Activated CD8-positive, alpha-beta memory T cell treated with anti-CD3 and anti-CD28 coated beads, Interleukin-2, amount 50 U/mL, for 48 hours (primary cell): Measurements from ENCODE around the gene ABHD10.

ENCODE experiments used
- DNase-seq: peaks from one replicate; pipeline ENCODE4 v3.0.0-alpha.2; 2020

The ABHD10 gene

DNA sequence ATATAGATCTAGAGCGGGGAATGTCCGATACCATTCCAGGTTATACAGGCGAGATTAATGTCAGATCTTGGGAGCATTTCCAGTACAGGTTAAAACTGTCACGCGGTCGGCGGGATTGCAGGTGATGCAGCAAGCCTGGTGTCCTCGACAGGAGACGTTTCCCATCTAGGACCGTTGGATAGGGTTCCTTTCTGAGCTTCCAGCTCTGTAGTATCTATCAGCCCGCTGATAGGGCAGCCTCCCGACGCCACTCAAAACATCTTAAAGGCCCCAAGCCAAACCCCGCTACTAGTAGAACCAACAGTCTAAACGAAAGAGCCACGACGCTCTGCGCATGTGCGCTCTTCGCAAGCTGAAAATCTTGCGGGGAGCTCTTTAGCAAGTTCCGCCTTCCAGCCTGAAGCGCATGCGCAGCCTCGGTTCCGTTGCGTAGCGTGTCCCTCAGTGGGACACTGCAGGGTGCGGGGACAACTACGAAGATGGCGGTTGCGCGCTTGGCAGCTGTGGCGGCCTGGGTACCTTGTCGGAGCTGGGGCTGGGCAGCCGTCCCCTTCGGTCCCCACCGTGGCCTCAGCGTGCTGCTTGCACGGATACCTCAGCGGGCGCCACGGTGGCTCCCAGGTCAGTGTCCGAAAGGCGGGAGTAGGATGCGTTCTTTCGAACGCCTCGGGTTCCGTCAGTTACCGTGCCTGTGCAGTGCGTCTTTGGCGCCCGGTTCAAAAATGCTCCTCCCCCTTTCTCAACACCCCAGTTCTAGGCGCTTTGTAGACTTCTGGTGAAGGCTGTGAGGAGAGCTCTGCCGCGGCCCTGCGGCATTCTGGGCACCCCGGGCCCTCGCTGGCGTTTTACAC is at the start of gene ABHD10:
Gene ABHD10, plus strand, starts transcription at position 444 of the 851 bp plus-strand sequence. Its CDS starts 36 bp downstream, at position 480.
- DNase-seq: peak; percentile 98

- DNase-seq: no peak
Observed at GRCh38 chr3:111929484-111929883, 49.3 kb upstream of the ABHD10 start.

DNA sequence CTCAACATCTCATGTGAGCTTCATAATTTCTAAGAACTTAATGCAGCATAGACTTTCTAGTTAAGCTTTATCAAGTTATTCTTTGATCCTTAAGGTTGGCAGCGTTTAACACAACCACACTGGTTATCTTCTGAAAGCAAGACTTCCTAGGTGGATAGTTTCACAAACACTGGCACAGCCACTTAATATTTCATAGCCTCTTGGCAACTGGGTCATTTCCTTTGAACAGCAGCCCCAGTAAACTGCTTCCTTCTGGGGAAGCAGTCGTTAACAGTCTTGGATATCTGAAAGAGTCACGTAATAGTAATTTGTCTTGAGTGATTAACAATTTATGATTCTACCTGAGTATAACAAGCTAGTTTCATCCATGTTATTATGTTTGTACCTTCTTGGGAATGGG is 45.9 kb upstream of the ABHD10 start:
- no peak for DNase-seq

- DNase-seq: no peak
Observed at GRCh38 chr3:111936191-111936841, 42.5 kb upstream of the ABHD10 start.

GRCh38 chr3:111936967-111937366 is 41.9 kb upstream of the ABHD10 start:
- no peak for DNase-seq

DNA sequence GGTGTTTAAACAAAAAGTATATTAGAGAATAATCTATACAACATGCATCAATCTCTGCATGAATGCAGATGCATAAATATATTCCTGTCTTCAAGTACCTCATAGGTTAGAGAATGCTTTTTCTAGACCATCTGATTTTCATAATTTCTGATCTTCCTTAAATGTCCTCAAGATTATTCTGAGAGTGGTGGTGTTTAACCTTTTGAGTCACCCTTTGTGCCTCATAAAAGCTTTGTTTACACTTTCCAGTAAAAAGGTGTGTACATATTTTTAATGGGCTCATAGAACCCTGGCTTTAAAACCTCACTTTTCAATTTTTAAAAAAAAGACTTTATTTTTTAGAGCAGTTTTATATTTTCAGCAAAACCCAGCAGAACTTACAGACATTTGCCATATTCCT is 41.0 kb upstream of the ABHD10 start:
- DNase-seq: no peak

DNA sequence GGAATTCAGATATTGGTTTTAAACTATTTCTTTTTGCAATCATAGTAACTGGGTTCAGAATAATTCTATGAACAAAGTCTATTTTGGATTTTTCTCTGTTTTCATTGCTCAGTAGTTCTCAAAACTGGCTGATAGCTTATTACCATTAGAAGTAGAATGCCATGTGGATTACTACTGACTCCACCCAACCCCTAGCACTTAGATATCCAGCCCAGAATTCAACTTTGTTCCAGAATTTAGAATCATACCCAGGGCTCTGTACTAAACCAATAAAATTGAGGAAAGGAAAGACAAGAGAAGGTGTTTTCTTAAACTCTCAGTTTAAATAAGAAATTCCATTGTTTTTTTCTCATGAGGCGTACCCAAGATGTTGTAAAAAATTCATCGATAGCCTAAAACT is 39.0 kb upstream of the ABHD10 start:
- no peak for DNase-seq

DNA sequence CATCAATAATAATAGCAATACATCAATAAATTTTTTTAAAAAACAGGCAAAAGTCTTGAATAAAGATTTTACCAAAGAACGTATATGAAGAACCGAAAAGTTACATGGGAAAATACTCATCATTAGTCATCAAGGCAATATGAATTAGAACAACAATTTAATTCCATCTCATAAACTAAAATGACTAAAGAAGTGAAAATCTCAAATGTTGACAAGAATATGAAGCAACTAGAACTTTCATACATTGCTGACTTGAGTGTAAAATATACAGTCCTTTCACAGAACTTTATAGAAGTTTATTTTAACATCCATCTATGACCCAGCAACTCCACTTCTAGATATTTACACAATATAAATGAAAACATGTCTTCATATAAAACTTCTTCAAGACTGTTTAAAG is 35.3 kb upstream of the ABHD10 start:
- no peak for DNase-seq

GRCh38 chr3:111944372-111944771 is 34.5 kb upstream of the ABHD10 start:
- no peak for DNase-seq

DNA sequence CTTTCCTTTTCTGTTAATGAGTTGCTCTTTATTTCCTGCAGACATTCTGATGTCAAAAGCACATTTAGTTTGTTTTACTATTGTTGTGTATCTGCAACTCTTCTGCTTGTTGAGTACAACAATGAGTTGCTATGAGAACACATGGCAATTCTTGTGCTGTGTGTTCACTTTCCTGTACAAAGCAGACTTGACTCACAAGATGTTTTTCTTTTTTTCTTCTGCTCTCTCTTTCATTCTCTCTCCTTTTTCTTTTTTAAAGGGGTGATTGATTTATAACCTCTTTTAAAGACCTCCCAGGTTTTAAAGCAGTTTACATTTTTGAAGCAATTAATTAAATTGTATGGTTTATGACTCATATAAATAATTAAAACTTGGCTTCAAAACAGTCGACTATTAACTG is 31.6 kb upstream of the ABHD10 start:
- no peak for DNase-seq

DNA sequence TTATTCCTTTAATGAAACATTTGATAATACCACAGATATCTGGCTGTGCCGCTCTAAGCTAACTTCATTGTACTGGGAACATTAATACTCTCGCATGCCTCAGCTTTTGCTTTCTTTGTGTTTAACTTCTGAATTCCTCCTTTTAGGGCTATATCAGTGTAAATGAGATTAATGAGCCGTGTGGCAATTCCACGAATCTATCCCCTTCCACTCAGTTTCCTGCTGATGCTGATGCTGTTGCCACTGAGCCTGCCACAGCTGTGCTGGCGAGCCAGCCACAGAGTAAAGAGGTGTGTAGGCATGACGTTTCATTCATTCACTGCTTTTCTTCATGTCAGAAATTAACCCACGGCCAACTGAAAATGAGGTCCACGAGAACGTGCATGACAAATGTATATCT is 30.0 kb upstream of the ABHD10 start:
- no peak for DNase-seq

GRCh38 chr3:111949712-111950111 is 29.1 kb upstream of the ABHD10 start:
- DNase-seq: no peak

DNA sequence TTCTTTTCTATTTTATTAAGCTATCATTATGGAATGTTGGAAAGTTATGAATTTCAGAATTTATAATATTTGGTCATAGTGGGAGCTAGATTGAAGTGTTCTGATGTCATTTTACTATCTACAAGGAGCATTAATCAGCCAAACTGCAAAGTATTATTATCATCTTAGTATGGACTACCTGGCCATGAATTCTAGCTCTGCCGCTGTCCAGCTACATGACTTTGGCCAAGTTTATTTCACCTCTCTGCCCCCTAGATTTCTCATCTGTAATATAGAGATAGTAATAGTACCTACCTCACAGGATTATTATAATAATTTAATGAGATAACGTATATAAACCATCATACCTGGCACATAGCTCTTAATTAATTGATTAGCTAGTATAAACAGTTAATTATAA is 27.8 kb upstream of the ABHD10 start:
- no peak for DNase-seq

- no peak for DNase-seq
Observed at GRCh38 chr3:111952086-111952485, 26.7 kb upstream of the ABHD10 start.

- DNase-seq: no peak
Observed at GRCh38 chr3:111952866-111953450, 25.9 kb upstream of the ABHD10 start.

DNA sequence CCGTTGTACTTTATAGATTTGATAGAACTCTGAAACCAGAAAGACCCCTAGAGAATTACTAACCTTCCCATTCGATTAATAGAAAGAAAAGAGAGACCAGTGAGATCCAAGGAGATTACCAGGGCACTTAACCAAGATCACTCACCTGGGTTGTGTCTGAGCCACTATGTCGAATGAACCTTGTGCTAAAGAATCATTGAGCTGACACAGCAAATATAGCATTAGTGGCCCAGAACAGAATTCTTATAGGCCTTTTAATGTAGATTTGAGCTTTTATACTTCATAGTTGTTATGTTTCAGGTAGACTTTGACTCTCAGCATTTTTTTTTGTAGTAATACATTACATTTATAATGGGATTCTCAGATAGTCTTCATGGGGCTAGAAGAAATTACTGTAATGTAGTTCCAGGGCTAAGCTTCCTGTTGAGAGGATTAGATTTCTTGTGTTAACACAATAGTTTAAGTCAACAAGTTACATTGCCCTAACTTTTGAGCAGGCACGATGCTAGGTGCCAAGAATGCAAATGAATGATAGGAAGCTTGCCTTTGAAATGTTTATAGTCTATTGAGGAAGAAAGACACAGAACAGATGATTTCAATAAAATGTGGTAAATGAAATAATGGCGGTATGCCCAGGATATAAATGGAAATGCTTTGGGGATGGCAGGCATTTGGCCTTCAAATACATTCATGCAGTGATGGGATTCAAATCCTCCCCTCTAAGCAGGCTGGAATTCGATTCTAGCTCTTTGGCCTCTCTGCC is 24.4 kb upstream of the ABHD10 start:
- DNase-seq: no peak

- DNase-seq: no peak
Observed at GRCh38 chr3:111955876-111956275, 22.9 kb upstream of the ABHD10 start.

GRCh38 chr3:111956449-111956848 is 22.4 kb upstream of the ABHD10 start:
- no peak for DNase-seq

DNA sequence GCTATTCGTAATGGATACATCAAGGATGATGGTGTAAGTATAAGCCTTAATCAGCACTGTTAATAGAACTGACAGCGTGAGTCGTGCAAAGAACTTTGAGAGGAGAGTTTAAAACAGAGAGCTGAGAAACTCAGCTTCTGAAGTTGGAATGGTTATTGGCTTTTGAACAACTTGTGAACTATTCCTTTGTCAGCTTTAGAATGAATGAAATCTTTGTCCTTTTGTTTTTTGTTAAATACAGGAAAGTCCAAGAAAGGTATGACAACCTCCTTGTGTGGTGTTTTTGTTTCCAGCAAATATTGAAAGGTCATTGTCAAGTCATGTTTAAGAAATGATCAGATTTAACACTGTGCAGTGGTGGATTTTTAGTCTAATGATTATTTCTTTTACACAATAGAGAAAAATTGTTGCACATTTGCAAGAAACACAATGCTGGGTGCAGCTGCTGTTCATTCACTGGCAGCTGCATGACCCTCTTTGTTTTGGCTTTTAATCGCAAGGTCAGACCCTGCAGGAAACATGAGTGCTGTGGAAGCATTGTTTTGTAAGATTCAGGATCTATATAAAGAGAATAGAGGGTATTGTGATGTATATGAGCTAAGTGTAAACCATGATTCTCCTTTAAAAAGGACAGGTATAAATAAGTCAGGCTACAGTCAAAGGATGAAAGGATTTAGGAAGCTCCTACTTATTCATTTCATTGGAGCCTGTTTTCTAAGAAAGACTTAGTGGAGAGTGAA is 21.7 kb upstream of the ABHD10 start:
- DNase-seq: no peak

DNA sequence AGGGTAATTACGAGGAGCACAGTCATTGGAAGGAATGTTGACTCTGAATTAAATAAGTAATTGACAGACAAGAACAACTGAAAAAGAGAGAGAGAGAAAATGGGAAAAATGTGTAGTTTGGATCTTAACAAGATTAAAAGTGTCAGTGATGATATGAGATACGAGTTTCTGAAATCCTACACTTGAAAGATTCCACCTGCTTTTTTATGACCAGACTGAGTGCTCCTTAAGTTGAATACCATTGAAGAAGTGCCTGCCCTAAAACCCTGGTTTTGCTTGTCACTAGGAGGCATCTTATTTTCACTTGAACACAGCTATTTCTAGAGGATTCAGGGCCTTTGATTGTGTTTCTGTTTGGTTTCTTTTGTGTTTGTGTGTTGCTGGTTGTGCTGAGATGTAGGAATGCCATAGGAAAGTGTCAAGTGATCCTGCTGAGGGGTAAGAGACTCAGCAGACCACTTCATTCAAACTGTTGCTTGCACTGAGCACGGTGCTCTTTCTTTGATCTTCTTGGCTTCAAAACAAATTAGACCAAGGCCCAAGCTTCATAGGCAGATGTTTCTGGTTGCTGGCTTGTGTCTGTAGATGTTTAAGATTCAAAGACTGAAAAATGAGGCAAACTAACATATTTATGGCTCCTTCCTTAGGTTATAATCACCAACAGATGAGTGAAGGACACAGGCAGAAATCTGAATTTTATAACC is 17.2 kb upstream of the ABHD10 start:
- DNase-seq: no peak

DNA sequence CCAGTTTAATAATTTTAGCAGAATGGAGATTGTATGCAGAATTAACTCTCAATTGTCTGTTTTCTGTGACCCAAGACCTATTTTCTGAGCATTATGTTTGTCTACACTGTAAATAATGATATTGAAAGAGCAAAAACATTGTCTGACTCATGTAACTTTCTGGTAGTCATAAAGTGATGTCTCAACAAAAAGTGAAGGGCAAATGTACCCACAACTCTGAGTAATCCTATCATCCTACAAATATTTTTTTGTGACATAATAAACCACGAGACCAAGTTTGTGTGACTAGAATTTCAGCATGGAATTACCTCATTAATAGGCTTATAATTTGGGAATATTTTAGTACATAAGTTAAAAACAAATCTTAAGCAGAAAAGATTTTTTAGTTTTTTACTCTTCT is 15.4 kb upstream of the ABHD10 start:
- no peak for DNase-seq

GRCh38 chr3:111965484-111965883 is 13.3 kb upstream of the ABHD10 start:
- DNase-seq: no peak
